Transverse colon (tissue), 4 donors: ENCODE results near the gene OPN3. TPM values are rescaled to one million over a fixed set of nuclear protein-coding genes. Genes with fewer than 3 reads are reported as not detected.
A peak's percentile ranks its signal among the peaks of the same experiment; 100 is the strongest.

Experiments
- DNase-seq: peaks from one replicate; pipeline ENCODE4 v3.0.0-alpha.2; 2019
- H3K27ac ChIP-seq, 4 donors: fragments of 200-600 bp; sonication (generic); 2 replicates each; pipeline ENCODE4 v1.5.1; 2016 to 2018; ENCODE audit warnings: inconsistent platforms in 4 of 4
- H3K27me3 ChIP-seq: fragments of 200-600 bp; sonication (generic); 2 replicates; pipeline ENCODE4 v1.5.1; 2017; ENCODE audit warnings: inconsistent platforms
- H3K36me3 ChIP-seq, 4 donors: fragments of 200-600 bp; sonication (generic); 2 replicates each; pipeline ENCODE4 v1.5.1; 2017 to 2019; ENCODE audit warnings: inconsistent platforms in 4 of 4
- H3K4me1 ChIP-seq, 4 donors: fragments of 200-600 bp; sonication (generic); 2 replicates each; pipeline ENCODE4 v1.5.1; 2017 to 2020; ENCODE audit warnings: inconsistent platforms in 4 of 4
- H3K4me3 ChIP-seq, 4 donors: fragments of 200-600 bp; sonication (generic); 1 replicate in 1 of 4; 2 replicates in 3 of 4; pipeline versions ENCODE4 v1.5.1 to v1.6.1; 2017 to 2019; ENCODE audit warnings: inconsistent platforms in 4 of 4
- H3K9me3 ChIP-seq, 2 donors: fragments of 200-600 bp; sonication (generic); 2 replicates each; pipeline ENCODE4 v1.5.1; 2017 to 2019; ENCODE audit warnings: inconsistent platforms in 2 of 2
- CTCF ChIP-seq, 5 experiments: fragments of 200-600 bp in 3 of 5; fragments of 450-650 bp in 2 of 5; sonication (generic) in 3 of 5; IDR thresholded peaks; 1 replicate in 2 of 5; 2 replicates in 3 of 5; pipeline ENCODE4 v1.5.1; 2016 to 2017; ENCODE audit warnings: antibody characterized with exemption in 5 of 5, inconsistent platforms in 3 of 5, mild to moderate bottlenecking in 2 of 5, moderate library complexity in 1 of 5
- EP300 ChIP-seq: sonication (generic); formaldehyde crosslinking; IDR thresholded peaks from one replicate; pipeline ENCODE4 v1.6.1; 2017; ENCODE audit warnings: antibody characterized with exemption, low read depth
- POLR2A ChIP-seq: fragments of 450-650 bp; IDR thresholded peaks from one replicate; pipeline ENCODE4 v1.6.1; 2016; ENCODE audit warnings: antibody characterized with exemption, mild to moderate bottlenecking, moderate library complexity
- POLR2AphosphoS5 ChIP-seq, 3 donors: sonication (generic); formaldehyde crosslinking; IDR thresholded peaks; one replicate each; pipeline ENCODE4 v1.6.1; 2016; ENCODE audit warnings: antibody characterized with exemption in 3 of 3
- WGBS, 2 donors: methylation state at CpG; one replicate each; pipeline ENCODE4 v1.1.5; 2018; ENCODE audit warnings: low coverage in 1 of 2; 5-methylcytosine and 5-hydroxymethylcytosine counted together
- in situ Hi-C, 4 donors: fragments of 200-750 bp; cut with MboI; loops; one replicate each; pipeline versions ENCODE4 v1.15.0 to v1.15.1; 2017; ENCODE audit warnings: low sequenced_read_pairs in 3 of 4, low pct_ligation_motif_present in 1 of 4, low pct_unique_long_range_greater_than_20kb in 1 of 4
- intact Hi-C: fragments of 100-400 bp; cut with DNase I; formaldehyde crosslinking; loops from one replicate; pipeline ENCODE4 v1.15.1; 2023; ENCODE audit warnings: low total_unique reads
- total RNA-seq, 4 donors: library from RNA; depleted of rRNA; stranded (reverse); fragments of >200 nt; gene quantifications; one replicate each; pipeline ENCODE4 v1.1.0, GENCODE V29; 2016

OPN3 gene
- total RNA-seq, 4 donors from 2014 or later = 23.5 to 107 (median 49.3) TPM

- intact Hi-C loops = no loop called here
- peaks cover 0 to 7% (median 3%) of the 10 kb centered on the region in 4 donors for H3K4me1 ChIP-seq
- no peaks in the 10 kb centered on the region for H3K27me3 ChIP-seq
- H3K9me3 ChIP-seq = no peaks in the 10 kb centered on the region
- in situ Hi-C loops = loop anchor here in 1 of 4 donors (25.0 kb wide), 1 partner anchor 108 kb away; the partner anchor contains the start of gene KMO
- WGBS, 2 donors = 87 to 100% methylated on average over 2 to 4 of the region's 4 CpGs
- no peak overlapping the region for H3K4me3 ChIP-seq
- no peaks in the 10 kb centered on the region for H3K36me3 ChIP-seq
- TF ChIP-seq EP300 (no peak), CTCF (IDR thresholded peaks at IDR 0.05) (no peak), POLR2A (no peak), POLR2AphosphoS5 (IDR thresholded peaks at IDR 0.05) (no peak)
- no peak for DNase-seq
- no peak overlapping the region for H3K27ac ChIP-seq
These were observed 5.0 kb upstream of the OPN3 start for GRCh38 chr1:241645199-241645598.

- no peaks in the 10 kb centered on the region for H3K9me3 ChIP-seq
- no peak overlapping the region for H3K27ac ChIP-seq
- WGBS, 2 donors = 97% methylated on average over 2 of the region's 2 CpGs; no CpG with 5 or more reads in 1 of the 2 donors
- no peak for DNase-seq
- H3K36me3 ChIP-seq = no peaks in the 10 kb centered on the region
- H3K4me3 ChIP-seq = no peak overlapping the region
- in situ Hi-C loops = loop anchor here in 1 of 4 donors (25.0 kb wide), 1 partner anchor 107 kb away; the partner anchor contains the start of gene KMO
- peaks cover 0 to 7% (median 4%) of the 10 kb centered on the region in 4 donors for H3K4me1 ChIP-seq
- H3K27me3 ChIP-seq = no peaks in the 10 kb centered on the region
- TF ChIP-seq POLR2A (no peak), POLR2AphosphoS5 (IDR thresholded peaks at IDR 0.05) (no peak), EP300 (no peak), CTCF (IDR thresholded peaks at IDR 0.05) (no peak)
- intact Hi-C loops = no loop called here
These were observed 4.1 kb upstream of the OPN3 start for GRCh38 chr1:241644259-241644658.

- no peaks in the 10 kb centered on the region for H3K27me3 ChIP-seq
- TF ChIP-seq EP300 = no peak
- peak in 2 of 3 donors; percentile 18 to 67 for TF ChIP-seq POLR2AphosphoS5 (IDR thresholded peaks at IDR 0.05)
- peak; percentile 47 for TF ChIP-seq POLR2A
- intact Hi-C loops = no loop called here
- H3K9me3 ChIP-seq = no peaks in the 10 kb centered on the region
- H3K4me1 ChIP-seq = peaks cover 0 to 24% (median 14%) of the 10 kb centered on the region in 4 donors
- no peak overlapping the region for H3K4me3 ChIP-seq
- no peaks in the 10 kb centered on the region for H3K36me3 ChIP-seq
- H3K27ac ChIP-seq = peak overlapping the region in 1 of 4 donors; percentile 88
- in situ Hi-C loops = loop anchor here in 1 of 4 donors (25.0 kb wide), 1 partner anchor 105 kb away; the partner anchor contains the start of gene KMO
- peak; percentile 33 for DNase-seq
- 81 to 88% methylated on average over 1 of the region's 1 CpG for WGBS, 2 donors
These were observed 2.4 kb upstream of the OPN3 start for GRCh38 chr1:241642593-241642944.

GRCh38 chr1:241641773-241642592 lies 1.8 kb upstream of the OPN3 start:
- Histone ChIP-seq H3K27ac (peak overlapping the region in 3 of 4 donors; percentile 25 to 88 (median 35)), H3K9me3 (no peaks in the 10 kb centered on the region), H3K27me3 (no peaks in the 10 kb centered on the region), H3K4me3 (no peak overlapping the region), H3K36me3 (no peaks in the 10 kb centered on the region), H3K4me1 (peaks cover 0 to 28% (median 15%) of the 10 kb centered on the region in 4 donors)
- in situ Hi-C loops (loop anchor here in 1 of 4 donors (25.0 kb wide), 1 partner anchor 105 kb away; the partner anchor contains the start of gene KMO), intact Hi-C loops (no loop called here)
- WGBS, 2 donors = 69 to 90% methylated on average over 6 to 12 of the region's 12 CpGs
- DNase-seq = no peak
- no peak for TF ChIP-seq CTCF (IDR thresholded peaks at IDR 0.05)
- TF ChIP-seq EP300 = no peak
- TF ChIP-seq POLR2A = no peak
- TF ChIP-seq POLR2AphosphoS5 (IDR thresholded peaks at IDR 0.05) = no peak
